Measurements from ENCODE around the gene DOCK9. TPM values are rescaled to one million over a fixed set of nuclear protein-coding genes. Genes with fewer than 3 reads are reported as not detected.

DOCK9 gene
- polyA plus RNA-seq, 1 donor (not counting 4 experiments of a cell fraction or from before 2014, with no cell fraction given) = 110 TPM

DNA sequence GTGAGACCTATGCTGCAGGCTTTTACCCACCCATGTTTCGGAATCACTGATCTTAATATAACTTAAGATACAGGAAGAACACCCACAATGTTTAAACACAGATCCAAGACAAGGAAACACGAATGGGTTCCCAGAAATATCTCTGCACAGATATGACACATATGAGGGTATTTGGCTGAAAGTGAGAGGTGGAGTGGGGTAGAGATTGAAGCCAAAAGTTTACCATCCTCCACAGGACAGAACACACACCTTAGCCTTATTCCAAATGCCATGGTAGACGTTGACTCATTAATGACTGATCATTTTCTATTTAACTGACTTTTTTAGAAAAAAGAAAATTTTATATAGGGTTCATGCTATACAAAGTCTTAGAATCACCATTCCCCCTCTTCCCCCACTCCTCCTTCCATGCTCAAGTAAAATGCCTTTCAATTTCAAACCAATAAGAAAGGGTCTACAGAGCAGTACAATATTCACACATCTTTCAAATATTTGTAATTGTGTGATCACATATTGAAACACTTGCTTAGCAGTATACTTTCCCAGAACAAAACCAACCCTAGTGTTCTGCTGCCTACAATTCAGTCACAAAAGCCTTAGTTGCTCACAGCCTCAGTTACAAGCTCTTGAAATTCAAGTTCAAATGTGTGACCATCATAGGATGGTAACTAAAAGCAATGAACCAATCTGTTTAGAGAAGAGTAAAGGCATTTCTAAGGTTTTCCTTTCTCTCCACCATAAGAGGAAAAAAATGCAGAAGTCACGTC is 11.8 kb upstream of the DOCK9 start:
- H3K27ac ChIP-seq (ENCODE audit: control insufficient read depth, insufficient read depth, low read length) = peak overlapping the region; percentile 62
- FAIRE-seq = peak; percentile 67

DNA sequence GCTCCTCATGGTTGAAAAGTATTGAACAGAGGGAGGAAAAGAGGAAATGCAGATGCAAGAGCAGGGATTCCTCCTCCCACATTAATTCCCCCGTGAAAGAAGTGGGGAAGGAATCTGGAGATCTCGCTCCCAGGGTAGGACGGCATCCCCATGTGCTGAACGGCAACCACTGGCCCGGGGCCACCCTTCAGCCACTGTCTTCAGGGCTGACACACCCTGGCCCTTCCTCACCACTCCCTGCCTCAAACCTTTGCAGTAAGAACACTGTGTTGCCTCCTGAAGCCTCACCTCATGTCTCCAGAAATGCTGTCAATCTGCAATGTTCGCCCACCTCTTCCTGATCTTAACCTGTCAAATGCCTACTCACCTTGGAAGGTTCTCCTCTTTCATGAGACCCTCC is 10.9 kb upstream of the DOCK9 start:
- Histone ChIP-seq H3K79me2 (ENCODE audit: control insufficient read depth, insufficient read depth, low read length) (peaks cover 23% of the 10 kb centered on the region), H4K20me1 (ENCODE audit: control insufficient read depth, extremely low read depth, insufficient read depth, low read length) (no peaks in the 10 kb centered on the region), H3K36me3 (ENCODE audit: control insufficient read depth in 2 of 2, extremely low read depth in 1 of 2, insufficient read depth in 2 of 2, low read length in 2 of 2) (no peaks in the 10 kb centered on the region), H3K4me1 (ENCODE audit: control insufficient read depth, extremely low read depth, insufficient read depth, low read length) (peaks cover 41% of the 10 kb centered on the region), H3K4me2 (ENCODE audit: control insufficient read depth, extremely low read depth, insufficient read depth, low read depth, low read length) (peak overlapping the region; percentile 45), H3K9ac (ENCODE audit: control insufficient read depth, extremely low read depth, insufficient read depth, low read length) (no peak overlapping the region), H3K9me3 (ENCODE audit: control insufficient read depth, low read depth, low read length) (no peaks in the 10 kb centered on the region), H2AFZ (ENCODE audit: control insufficient read depth, low read length) (no peak overlapping the region), H3K27me3 (ENCODE audit: control insufficient read depth, extremely low read depth, insufficient read depth, low read length) (no peaks in the 10 kb centered on the region), H3K9me1 (ENCODE audit: control insufficient read depth, extremely low read depth, insufficient read depth, low read length) (no peaks in the 10 kb centered on the region), H3K4me3 (ENCODE audit: control insufficient read depth in 2 of 3, extremely low read depth in 1 of 3, insufficient read depth in 2 of 3, low read depth in 1 of 3, low read length in 3 of 3) (no peak overlapping the region), H3K27ac (ENCODE audit: control insufficient read depth, insufficient read depth, low read length) (peak overlapping the region; percentile 16)
- DNase-seq (ENCODE audit: low read depth, low spot score) = no peak
- TF ChIP-seq, protein P1, sequence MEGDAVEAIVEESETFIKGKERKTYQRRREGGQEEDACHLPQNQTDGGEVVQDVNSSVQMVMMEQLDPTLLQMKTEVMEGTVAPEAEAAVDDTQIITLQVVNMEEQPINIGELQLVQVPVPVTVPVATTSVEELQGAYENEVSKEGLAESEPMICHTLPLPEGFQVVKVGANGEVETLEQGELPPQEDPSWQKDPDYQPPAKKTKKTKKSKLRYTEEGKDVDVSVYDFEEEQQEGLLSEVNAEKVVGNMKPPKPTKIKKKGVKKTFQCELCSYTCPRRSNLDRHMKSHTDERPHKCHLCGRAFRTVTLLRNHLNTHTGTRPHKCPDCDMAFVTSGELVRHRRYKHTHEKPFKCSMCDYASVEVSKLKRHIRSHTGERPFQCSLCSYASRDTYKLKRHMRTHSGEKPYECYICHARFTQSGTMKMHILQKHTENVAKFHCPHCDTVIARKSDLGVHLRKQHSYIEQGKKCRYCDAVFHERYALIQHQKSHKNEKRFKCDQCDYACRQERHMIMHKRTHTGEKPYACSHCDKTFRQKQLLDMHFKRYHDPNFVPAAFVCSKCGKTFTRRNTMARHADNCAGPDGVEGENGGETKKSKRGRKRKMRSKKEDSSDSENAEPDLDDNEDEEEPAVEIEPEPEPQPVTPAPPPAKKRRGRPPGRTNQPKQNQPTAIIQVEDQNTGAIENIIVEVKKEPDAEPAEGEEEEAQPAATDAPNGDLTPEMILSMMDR (optimal IDR thresholded peaks at IDR 0.05 in 1 of 3, IDR thresholded peaks at IDR 0.05 in 1 of 3, conservative IDR thresholded peaks at IDR 0.05 in 1 of 3; ENCODE audit: extremely low read depth in 1 of 3, insufficient read depth in 2 of 3, low read length in 3 of 3) = no peak
- TF ChIP-seq EZH2 (IDR thresholded peaks at IDR 0.05; ENCODE audit: low read length) = no peak
- peak; percentile 87 for FAIRE-seq
- dilution Hi-C loops (cut with MboI; ENCODE audit: extremely low pct_ligation_motif_present, low sequenced_read_pairs) = no loop called here

More for the DNA sequence above, 11.8 kb upstream of the DOCK9 start:
- H3K4me2 ChIP-seq (ENCODE audit: control insufficient read depth, extremely low read depth, insufficient read depth, low read depth, low read length) = peak overlapping the region; percentile 37
- no peaks in the 10 kb centered on the region for H4K20me1 ChIP-seq (ENCODE audit: control insufficient read depth, extremely low read depth, insufficient read depth, low read length)
- no peak for DNase-seq (ENCODE audit: low read depth, low spot score)
- H3K9ac ChIP-seq (ENCODE audit: control insufficient read depth, extremely low read depth, insufficient read depth, low read length) = no peak overlapping the region
- no peaks in the 10 kb centered on the region for H3K9me1 ChIP-seq (ENCODE audit: control insufficient read depth, extremely low read depth, insufficient read depth, low read length)
- dilution Hi-C loops (cut with MboI; ENCODE audit: extremely low pct_ligation_motif_present, low sequenced_read_pairs) = no loop called here
- no peak overlapping the region for H3K4me3 ChIP-seq (ENCODE audit: control insufficient read depth in 2 of 3, extremely low read depth in 1 of 3, insufficient read depth in 2 of 3, low read depth in 1 of 3, low read length in 3 of 3)
- H3K36me3 ChIP-seq (ENCODE audit: control insufficient read depth in 2 of 2, extremely low read depth in 1 of 2, insufficient read depth in 2 of 2, low read length in 2 of 2) = no peaks in the 10 kb centered on the region
- H2AFZ ChIP-seq (ENCODE audit: control insufficient read depth, low read length) = no peak overlapping the region
- H3K4me1 ChIP-seq (ENCODE audit: control insufficient read depth, extremely low read depth, insufficient read depth, low read length) = peaks cover 41% of the 10 kb centered on the region
- H3K27me3 ChIP-seq (ENCODE audit: control insufficient read depth, extremely low read depth, insufficient read depth, low read length) = no peaks in the 10 kb centered on the region
- no peaks in the 10 kb centered on the region for H3K9me3 ChIP-seq (ENCODE audit: control insufficient read depth, low read depth, low read length)
- no peak for TF ChIP-seq EZH2 (IDR thresholded peaks at IDR 0.05; ENCODE audit: low read length)
- TF ChIP-seq, protein P1 (optimal IDR thresholded peaks at IDR 0.05 in 1 of 3, IDR thresholded peaks at IDR 0.05 in 1 of 3, conservative IDR thresholded peaks at IDR 0.05 in 1 of 3; ENCODE audit: extremely low read depth in 1 of 3, insufficient read depth in 2 of 3, low read length in 3 of 3) = no peak
- H3K79me2 ChIP-seq (ENCODE audit: control insufficient read depth, insufficient read depth, low read length) = peaks cover 25% of the 10 kb centered on the region

All from keratinocyte (primary cell).